ENCODE measurements around the gene RSKR.

RSKR gene

DNA sequence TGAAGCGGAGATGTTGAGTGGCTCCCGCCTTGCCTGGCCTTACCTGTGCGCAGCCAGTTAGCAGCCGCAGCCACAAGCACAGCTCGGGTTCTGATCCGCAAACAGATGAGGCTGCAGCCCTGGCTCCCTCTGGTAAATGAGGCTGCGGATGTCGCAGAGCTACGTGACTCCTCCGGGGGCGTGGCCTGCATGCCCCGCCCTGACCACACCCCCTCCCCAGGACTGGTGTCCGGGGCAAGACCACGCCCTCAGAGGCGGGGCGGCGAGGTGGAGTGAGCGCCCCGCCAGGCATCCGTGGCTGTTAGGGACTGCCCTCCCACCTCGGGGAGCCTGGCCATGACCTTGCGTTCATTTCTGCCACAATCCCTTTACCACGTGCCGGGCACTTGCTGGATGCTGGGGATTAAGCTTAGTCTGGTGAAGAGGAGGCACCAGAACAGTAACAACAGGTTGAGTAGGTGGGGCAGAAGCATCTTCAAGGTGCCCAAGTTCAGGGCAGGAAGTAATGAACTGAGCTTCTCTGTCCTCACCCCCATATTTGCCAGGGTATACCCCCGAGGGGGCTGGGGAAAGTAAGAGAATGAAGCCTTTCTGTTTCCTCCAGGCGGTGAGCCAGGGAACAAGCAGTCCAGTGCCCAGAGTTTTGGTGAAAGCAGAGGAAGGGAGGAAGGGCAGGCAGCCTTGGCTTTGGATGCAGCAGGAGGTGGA is 37.1 kb downstream of the RSKR start, which contains the start of gene ALDOC:
Gene ALDOC, minus strand, starts transcription at position 138 of the 708 bp plus-strand sequence. CDS start 1,363 bp downstream, outside the sequence.
- peak; percentile 90 to 97 (median 96) for DNase-seq

DNA sequence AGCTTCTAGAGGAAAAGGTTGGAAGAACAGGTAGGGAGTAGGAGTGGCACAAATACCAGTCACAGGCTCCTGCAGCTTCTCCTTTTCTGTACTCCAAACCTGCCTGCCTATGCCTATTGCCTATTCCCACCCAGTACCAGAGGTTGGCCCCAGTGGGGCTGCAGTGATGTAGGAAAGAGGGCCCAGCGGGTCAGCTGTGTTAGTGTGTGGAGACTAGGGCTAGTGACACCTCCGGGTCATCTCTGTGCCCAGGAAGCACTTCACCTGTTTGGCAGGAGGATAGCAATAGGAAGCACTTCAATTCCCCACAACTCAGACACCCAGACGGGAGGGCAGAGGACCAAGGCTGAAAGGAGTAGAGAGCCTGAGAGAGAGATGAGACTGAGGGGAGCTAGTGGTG is 38.0 kb downstream of the RSKR start:
- DNase-seq, result peak in 1 of 6 experiments; percentile 27

DNA sequence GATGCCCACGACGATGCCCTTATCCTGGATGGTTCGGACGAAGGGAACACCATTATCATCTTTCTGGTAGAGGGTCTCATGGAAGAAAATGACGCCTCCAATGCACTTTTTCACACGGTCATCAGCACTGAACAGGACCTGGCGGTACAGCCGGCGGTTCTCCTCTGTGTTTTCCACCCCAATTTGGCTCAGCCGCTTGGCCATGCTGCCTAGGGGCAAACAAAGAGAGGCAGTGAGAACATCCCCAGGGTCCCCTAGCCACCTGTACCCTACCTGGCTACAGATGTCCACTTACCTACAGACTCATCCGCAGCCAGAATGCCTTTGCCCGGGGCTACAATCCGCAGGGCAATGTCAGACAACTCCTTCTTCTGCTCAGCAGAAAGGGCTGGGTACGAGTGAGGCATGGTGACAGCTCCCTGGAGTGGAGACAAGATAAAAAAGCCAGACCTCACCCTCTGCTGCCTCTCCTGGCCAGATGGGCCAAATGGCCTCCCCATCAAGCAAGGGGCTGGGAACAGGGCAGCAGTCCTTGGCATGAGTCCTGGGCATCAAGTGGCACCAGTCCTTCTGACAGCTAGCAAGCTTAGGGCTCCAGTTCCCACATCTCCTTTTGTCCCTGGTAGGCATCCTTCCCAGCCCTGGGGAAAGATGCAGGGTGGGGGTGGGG is 38.7 kb downstream of the RSKR start:
- no peak for DNase-seq

DNA sequence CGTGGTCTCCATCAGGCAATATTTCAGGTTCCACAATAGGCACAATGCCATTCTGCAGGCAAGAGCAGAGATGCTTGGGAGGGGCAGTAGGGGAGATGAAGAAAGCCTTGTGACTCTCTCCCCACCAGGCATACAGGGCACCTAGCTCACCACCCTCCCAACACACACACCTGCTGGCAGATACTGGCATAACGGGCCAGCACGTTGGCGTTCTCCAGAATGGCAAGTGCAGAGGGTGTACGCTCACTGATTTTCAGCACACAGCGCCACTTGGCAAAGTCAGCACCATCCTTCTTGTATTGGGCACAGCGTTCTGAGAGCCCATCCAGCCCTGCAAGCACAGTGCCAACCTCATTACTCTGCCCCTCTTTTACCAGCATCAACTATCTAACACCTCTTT is 39.5 kb downstream of the RSKR start:
- DNase-seq, result peak in 1 of 6 experiments; percentile 8

DNA sequence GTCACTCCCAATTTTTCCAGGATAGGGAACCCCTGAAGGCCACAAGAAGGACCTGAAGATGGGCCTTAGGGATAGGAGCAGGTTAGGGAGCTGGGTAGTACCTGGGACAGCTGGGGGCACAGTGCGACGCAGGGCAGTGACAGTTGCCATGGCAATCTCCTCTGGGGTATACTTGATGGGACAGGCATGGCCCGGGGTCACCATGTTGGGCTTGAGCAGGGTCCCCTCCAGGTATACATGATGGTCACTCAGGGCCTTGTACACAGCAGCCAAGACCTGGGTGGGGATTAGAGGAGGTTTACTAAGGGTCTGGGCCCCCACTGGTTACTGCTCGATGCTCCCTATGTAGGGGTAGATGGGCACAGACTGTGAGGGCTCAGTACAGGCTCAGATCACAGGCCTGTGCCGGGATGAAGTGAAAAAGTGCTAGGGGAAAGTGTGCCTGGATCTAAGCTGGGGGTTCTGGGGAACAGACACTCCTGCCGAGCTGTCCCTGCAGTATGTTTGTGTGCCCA is 40.0 kb downstream of the RSKR start:
- DNase-seq, result no peak

DNA sequence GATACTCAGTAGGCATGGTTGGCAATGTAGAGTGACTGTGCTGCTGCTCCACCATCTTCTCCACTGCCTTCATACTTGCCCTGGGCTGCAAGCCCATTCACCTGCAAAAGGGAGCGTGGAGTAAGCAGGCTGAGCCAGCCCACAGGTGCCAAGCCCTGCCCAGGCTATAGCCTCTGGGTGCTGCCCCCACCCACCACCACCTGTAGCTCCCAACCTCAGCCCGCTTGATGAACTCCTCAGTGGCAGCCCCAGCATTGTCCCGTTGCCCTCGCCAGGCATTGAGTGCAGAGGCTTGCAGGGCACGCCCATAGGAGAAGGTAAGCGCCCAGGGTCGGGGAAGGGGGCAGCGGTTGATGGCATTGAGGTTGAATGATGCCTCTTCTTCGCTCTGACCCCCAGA is 40.5 kb downstream of the RSKR start:
- DNase-seq, result no peak

DNA sequence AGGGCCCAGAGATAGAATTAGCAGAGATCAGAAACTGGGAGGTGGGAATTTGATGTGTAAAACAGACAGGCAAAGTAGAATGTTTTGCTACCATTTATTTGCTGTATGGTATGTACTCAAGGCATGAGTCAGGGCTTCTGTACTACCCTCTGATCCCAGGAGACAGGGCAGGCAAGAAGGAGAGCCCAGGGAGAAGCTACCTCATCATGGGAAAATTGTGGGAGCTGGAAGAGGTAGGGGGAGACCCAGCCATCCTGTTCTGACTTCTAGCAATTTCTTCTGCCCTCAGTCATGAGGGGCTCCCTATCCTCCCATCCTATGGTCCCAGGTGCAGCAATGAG is 41.0 kb downstream of the RSKR start:
- DNase-seq, result no peak

DNA sequence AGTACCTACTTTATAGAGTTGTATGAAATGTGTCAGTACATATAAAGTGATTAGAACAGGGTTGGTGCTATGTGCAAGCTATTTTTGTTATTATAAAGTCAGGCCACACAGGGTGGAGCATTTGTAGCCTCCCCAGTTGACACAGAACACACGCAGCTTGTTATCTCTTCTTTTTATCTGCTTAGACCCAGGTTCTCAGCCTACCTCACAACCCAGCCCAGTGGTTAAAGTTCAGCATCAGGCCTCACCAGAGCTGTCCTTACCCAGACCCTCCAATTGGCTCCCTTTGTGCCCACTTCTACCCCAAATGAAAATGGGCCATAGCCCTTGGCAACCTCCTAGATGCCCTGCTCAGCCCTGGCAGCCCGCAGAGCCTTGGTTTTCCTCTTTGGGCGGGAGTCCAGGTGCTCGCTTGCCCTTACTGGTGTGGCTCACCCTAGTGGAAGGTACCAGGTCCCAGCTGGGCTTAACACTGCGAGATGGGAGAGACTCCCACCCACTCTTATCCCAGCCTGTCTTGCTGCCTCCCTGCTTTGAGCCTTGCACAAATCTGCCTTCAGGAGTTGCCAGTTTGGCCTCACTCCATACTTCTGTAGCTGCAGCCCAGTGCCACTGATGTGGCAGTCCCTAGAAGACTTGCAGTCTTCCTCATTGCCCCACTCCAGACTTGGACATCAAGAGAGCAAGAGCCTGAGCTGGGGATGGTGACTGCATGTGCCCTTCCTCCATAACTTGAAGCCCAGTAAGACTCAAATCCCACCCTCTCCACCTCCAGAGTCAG is 41.5 kb downstream of the RSKR start:
- no peak for DNase-seq

DNA sequence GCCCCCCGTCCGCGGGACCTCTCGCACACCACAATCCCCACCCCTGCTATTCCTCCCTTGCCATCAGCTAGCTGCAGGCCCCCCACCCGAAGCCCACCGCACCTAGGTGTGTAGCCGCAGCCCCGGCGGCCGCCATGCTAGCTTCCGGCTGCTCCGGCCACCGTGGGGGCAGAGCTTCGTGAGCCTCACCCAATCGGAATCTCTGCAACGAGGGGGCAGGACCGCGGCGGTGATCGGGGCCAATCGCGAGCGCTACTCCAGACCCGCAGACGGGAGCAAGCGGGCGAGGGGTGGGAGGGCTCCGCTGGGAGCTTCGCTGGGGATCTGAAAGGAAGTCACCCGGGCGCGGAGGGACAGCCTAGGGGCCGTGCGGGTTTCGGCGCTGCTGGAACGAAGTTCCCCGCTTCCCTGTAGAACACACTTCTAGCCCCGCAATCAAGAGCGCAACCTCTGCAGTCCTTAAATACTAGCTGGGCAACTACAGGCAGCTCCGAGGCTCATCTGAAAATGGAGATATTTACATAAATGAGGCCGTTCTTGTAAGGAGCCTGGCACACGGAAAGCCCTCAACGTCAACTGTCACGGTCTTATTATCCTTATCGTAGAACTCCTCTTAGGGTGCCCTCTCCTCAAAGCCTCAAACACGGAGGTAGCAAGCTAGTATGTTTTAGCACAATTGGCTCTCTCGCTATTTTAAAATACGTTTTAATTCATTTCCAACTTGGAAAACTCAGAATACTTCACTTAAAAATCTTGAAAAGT is 42.4 kb downstream of the RSKR start, which contains the start of gene PIGS:
Gene PIGS, minus strand, starts transcription at position 164 of the 762 bp plus-strand sequence. Its CDS starts 28 bp downstream, at position 136.
- peak; percentile 73 to 90 (median 84) for DNase-seq

DNA sequence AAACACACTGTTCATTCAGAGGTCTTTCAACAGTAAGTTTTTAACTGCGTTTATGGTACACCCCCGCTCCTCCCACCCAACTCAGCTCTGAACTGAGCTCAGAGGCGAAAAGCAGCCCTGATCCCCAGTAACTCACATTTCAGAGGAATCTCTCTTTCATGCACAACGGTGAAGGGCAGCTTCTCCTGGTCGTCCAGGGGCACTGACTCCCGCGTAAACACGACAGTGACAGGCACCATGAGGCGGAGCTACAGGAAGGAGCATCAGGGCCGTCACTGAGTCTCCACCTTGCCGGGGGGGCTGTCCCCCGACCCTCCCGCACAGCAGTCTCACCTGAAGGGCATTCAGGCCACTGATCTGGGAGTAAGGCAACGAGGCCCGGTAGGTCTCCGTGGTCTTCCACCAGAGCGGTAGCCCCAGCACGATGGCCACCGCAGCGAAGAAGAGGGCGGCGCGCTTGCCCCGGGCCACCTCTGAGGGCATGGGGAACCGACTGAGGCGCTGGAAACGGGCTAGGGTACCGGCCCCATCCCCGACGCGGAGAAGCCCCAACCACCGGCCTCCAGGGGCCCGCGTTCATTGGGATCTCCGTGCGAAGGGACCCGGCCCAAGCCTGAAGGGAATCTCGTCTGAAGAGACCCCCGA is 43.1 kb downstream of the RSKR start:
- peak in 5 of 6 experiments; percentile 21 to 59 (median 53) for DNase-seq

DNA sequence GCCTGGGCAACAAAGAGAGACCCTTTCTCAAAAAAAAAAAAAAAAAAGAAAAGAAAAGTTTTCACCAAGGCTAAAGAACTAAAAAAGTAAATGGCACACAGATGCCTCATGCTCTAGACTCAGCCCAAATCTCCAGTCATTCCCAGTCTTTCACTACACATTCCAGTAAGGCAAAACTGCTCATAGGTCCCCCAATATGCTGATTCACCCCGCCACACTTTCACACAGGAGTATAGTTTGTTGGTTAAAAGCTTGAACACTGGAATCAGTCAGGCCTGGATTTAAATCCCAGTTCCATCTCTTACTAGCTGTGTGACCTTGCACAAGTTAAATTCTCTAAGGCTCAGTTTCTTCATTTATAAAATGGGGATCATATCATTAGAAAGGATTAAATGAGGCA is 44.5 kb downstream of the RSKR start:
- DNase-seq, result no peak

DNA sequence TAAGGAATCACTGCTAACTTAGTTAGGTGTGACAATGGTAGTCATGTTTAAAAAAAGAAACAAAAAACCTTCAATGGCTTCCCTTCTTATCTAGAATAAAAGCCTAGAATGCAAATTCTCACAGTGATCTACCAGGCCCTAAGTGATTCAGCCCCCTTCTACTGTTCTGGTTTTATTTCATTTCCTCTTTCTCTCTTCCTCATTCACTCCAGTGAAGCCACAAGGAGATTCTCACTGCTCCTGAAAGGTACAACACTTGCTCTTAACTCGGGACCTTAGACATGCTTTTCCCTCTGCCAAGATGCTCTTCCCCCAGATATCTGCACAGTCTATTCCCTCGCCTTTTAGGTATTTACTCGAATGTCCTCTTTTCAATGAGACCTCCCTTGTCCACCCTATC is 46.4 kb downstream of the RSKR start:
- DNase-seq, result no peak

DNA sequence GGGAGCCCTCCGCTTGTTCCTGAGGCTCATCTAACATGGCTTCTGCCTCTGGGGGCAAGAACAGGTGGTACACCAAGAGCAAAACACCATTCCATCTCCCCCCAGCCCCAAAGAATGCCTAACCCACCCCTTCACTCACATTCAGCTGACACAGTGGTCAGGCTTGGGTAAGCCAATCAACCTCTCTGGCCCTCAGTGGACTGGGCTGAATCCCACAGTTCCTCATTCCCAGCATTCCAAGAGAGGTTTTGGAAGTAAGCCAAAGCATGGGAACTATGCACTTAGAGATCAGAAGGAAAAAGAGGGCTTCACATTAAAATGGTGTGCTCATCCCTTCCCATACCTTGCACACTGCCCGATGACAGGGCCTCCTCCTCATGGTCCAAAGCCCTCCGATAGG is 50.5 kb downstream of the RSKR start:
- DNase-seq, result no peak
